H9 (cell line): ENCODE measurements around the gene ITIH2. TPM values are rescaled to one million over a fixed set of nuclear protein-coding genes. Genes with fewer than 3 reads are reported as not detected.

Experiments used
- DNase-seq: peaks from one replicate; pipeline ENCODE4 v3.0.0-alpha.2; 2017
- H2AFZ ChIP-seq: one replicate; pipeline ENCODE4 v1.6.1; 2013; ENCODE audit warnings: mild to moderate bottlenecking, low read length, control low read depth, moderate library complexity
- H2AK5ac ChIP-seq: 2 replicates; pipeline ENCODE4 v1.6.1; 2013; ENCODE audit warnings: low read length, control low read depth, mixed read lengths; ENCODE audit not compliant: insufficient read length
- H2BK120ac ChIP-seq: one replicate; pipeline ENCODE4 v1.6.1; 2013; ENCODE audit warnings: low read depth, mild to moderate bottlenecking, low read length, control low read depth, inconsistent platforms; ENCODE audit not compliant: poor library complexity, severe bottlenecking
- H2BK12ac ChIP-seq: 2 replicates; pipeline ENCODE4 v1.6.1; 2013; ENCODE audit warnings: low read length, control low read depth, mixed read lengths, low read depth; ENCODE audit not compliant: insufficient read length
- H2BK15ac ChIP-seq: 2 replicates; pipeline ENCODE4 v1.6.1; 2013; ENCODE audit warnings: low read depth, low read length, control low read depth
- H2BK20ac ChIP-seq: one replicate; pipeline ENCODE4 v1.6.1; 2013; ENCODE audit warnings: low read depth, mild to moderate bottlenecking, low read length, control low read depth, inconsistent platforms; ENCODE audit not compliant: poor library complexity, severe bottlenecking
- H2BK5ac ChIP-seq: 2 replicates; pipeline ENCODE4 v1.6.1; 2013; ENCODE audit warnings: low read length, control low read depth, mixed read lengths; ENCODE audit not compliant: insufficient read length
- H3K14ac ChIP-seq: 2 replicates; pipeline ENCODE4 v1.6.1; 2013; ENCODE audit warnings: low read length, control low read depth; ENCODE audit not compliant: insufficient read depth
- H3K18ac ChIP-seq: 2 replicates; pipeline ENCODE4 v1.6.1; 2013; ENCODE audit warnings: low read depth, mild to moderate bottlenecking, mixed read lengths, low read length, control low read depth; ENCODE audit not compliant: insufficient read length
- H3K23ac ChIP-seq: 2 replicates; pipeline ENCODE4 v1.6.1; 2013; ENCODE audit warnings: low read length, control low read depth, mixed read lengths, low read depth; ENCODE audit not compliant: insufficient read length
- H3K23me2 ChIP-seq: 2 replicates; pipeline ENCODE4 v1.6.1; 2013; ENCODE audit warnings: low read depth, mild to moderate bottlenecking, mixed read lengths, low read length, control low read depth; ENCODE audit not compliant: insufficient read length, poor library complexity, severe bottlenecking
- H3K27ac ChIP-seq: 2 replicates; pipeline ENCODE4 v1.5.1; 2013; ENCODE audit warnings: low read length, control low read depth, mixed read lengths, low read depth; ENCODE audit not compliant: insufficient read length
- H3K27me3 ChIP-seq: 2 replicates; pipeline ENCODE4 v1.6.1; 2013; ENCODE audit warnings: low read length, control low read depth, inconsistent platforms; ENCODE audit not compliant: insufficient read depth
- H3K4ac ChIP-seq: 2 replicates; pipeline ENCODE4 v1.6.1; 2013; ENCODE audit warnings: low read depth, mild to moderate bottlenecking, control low read depth, inconsistent platforms, low read length, moderate library complexity
- H3K4me1 ChIP-seq: 2 replicates; pipeline ENCODE4 v1.6.1; 2013; ENCODE audit warnings: low read length, control low read depth, inconsistent platforms; ENCODE audit not compliant: insufficient read depth
- H3K4me2 ChIP-seq: 2 replicates; pipeline ENCODE4 v1.6.1; 2013; ENCODE audit warnings: low read length, control low read depth, mixed read lengths; ENCODE audit not compliant: insufficient read length, insufficient read depth
- H3K56ac ChIP-seq: 2 replicates; pipeline ENCODE4 v1.6.1; 2013; ENCODE audit warnings: low read depth, mild to moderate bottlenecking, mixed read lengths, low read length, control low read depth; ENCODE audit not compliant: insufficient read length
- H3K79me1 ChIP-seq: 2 replicates; pipeline ENCODE4 v1.6.1; 2013; ENCODE audit warnings: low read depth, mild to moderate bottlenecking, moderate library complexity, low read length, control low read depth, inconsistent platforms; ENCODE audit not compliant: insufficient read depth, poor library complexity, severe bottlenecking
- H3K79me2 ChIP-seq: 2 replicates; pipeline ENCODE4 v1.6.1; 2013; ENCODE audit warnings: low read length, control low read depth, inconsistent platforms; ENCODE audit not compliant: insufficient read depth
- H3K9ac ChIP-seq: 2 replicates; pipeline ENCODE4 v1.6.1; 2013; ENCODE audit warnings: low read length, control low read depth, mixed read lengths; ENCODE audit not compliant: insufficient read length; ENCODE audit errors: extremely low read depth
- H3K9me3 ChIP-seq: one replicate; pipeline ENCODE4 v1.6.1; 2013; ENCODE audit warnings: low read depth, low read length, inconsistent platforms; ENCODE audit not compliant: control insufficient read depth
- H3T11ph ChIP-seq: one replicate; pipeline ENCODE4 v1.6.1; 2013; ENCODE audit warnings: mild to moderate bottlenecking, low read length, control low read depth, inconsistent platforms
- H4K20me1 ChIP-seq: one replicate; pipeline ENCODE4 v1.6.1; 2013; ENCODE audit not compliant: control insufficient read depth, insufficient read length, insufficient read depth
- H4K5ac ChIP-seq: 2 replicates; pipeline ENCODE4 v1.6.1; 2013; ENCODE audit warnings: low read depth, mild to moderate bottlenecking, mixed read lengths, low read length, control low read depth; ENCODE audit not compliant: insufficient read length
- H4K8ac ChIP-seq: replicated peaks from 2 replicates; pipeline ENCODE4 v1.6.1; 2013; ENCODE audit warnings: low read length, control low read depth, mixed read lengths, low read depth; ENCODE audit not compliant: insufficient read length
- H4K91ac ChIP-seq: 2 replicates; pipeline ENCODE4 v1.6.1; 2013; ENCODE audit warnings: low read depth, mild to moderate bottlenecking, moderate library complexity, mixed read lengths, low read length, control low read depth; ENCODE audit not compliant: insufficient read length
- H3K27ac Mint-ChIP-seq, 3 experiments: 2 replicates in 2 of 3; 3 replicates in 1 of 3; pipeline ENCODE4 v1.8.0; 2020 to 2021; ENCODE audit warnings: mixed read lengths in 3 of 3, mild to moderate bottlenecking in 1 of 3, moderate library complexity in 1 of 3
- H3K27me3 Mint-ChIP-seq: 2 replicates; pipeline ENCODE4 v1.8.0; 2021; ENCODE audit warnings: low read depth, mild to moderate bottlenecking, moderate library complexity, mixed read lengths
- H3K36me3 Mint-ChIP-seq, 3 experiments: 2 replicates in 2 of 3; 3 replicates in 1 of 3; pipeline ENCODE4 v1.8.0; 2020 to 2021; ENCODE audit warnings: low read depth in 3 of 3, mixed read lengths in 3 of 3; ENCODE audit not compliant: insufficient read depth in 1 of 3
- H3K4me1 Mint-ChIP-seq, 2 experiments: 2 replicates each; pipeline ENCODE4 v1.8.0; 2020; ENCODE audit warnings: mixed read lengths in 2 of 2
- H3K4me3 Mint-ChIP-seq, 2 experiments: 2 replicates in 1 of 2; 3 replicates in 1 of 2; pipeline ENCODE4 v1.8.0; 2020 to 2021; ENCODE audit warnings: mild to moderate bottlenecking in 2 of 2, mixed read lengths in 2 of 2, moderate library complexity in 1 of 2
- H3K9me3 Mint-ChIP-seq, 2 experiments: 2 replicates in 1 of 2; 3 replicates in 1 of 2; pipeline ENCODE4 v1.8.0; 2020; ENCODE audit warnings: mild to moderate bottlenecking in 2 of 2, mixed read lengths in 2 of 2, moderate library complexity in 1 of 2
- WGBS: extraction: QIAGEN DNeasy Blood & Tissue Kit; methylation state at CpG from one replicate; pipeline ENCODE4 v1.1.7; 2013; ENCODE audit warnings: missing lambda C conversion rate, low lambda C conversion rate, mixed read lengths; ENCODE audit not compliant: insufficient read length; ENCODE audit errors: extremely low coverage; 5-methylcytosine and 5-hydroxymethylcytosine counted together
- total RNA-seq: library from RNA; stranded (reverse); gene quantifications from 2 replicates; pipeline ENCODE4 v1.2.1, GENCODE V29; 2021
- TF ChIP-seq, protein P1 (sequence below): fragments of 200-600 bp; sonication (generic); conservative IDR thresholded peaks from 3 replicates; pipeline ENCODE4 v1.8.0; 2021; ENCODE audit warnings: antibody characterized with exemption, mild to moderate bottlenecking

The ITIH2 gene
- total RNA-seq, 1 experiment from 2014 or later, result not detected

DNA sequence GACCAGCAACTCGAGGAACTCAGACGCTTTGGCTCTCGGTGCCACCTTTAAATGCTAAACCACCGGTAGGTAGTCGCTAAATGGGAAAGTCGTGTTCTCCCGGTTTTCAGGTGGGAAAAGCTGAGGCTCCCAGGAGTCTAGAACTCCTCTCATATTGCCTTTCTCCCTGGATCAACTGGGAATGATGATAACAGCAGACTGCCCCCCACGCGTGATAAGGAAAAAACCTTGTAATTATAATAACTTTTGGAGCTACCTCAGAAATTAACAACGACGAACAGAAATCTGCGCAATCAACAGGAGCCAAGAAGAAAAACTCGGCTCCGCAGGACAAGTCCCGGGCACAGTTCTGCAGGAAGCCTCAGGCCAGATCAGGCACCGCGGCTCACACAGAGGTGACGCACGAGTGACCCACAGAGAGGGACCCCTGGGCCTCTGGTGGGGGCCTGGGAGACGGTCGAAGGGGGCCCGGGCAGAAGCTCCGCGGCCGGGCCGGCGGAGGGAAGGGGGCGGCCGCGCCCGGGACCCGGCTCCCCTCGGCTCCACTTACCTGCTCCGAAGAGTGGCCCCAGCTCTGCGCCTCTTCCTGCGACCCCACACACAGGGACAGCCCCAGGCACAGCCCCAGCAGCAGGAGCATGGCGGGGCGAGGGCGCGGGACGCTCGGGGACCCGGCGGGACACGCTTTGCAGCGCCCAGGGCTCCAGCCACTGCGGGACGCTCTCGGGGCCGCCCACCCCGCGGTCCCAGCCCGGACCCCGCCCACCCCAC, 36.7 kb upstream of the ITIH2 start, which contains the start of gene ITIH5:
Gene ITIH5, minus strand, starts transcription at position 714 of the 771 bp plus-strand sequence. Its CDS starts 74 bp downstream, at position 640.
- H4K5ac ChIP-seq, result no peak within 1 kb of the TSS
- no peak within 1 kb of the TSS for H4K8ac ChIP-seq
- H3K4me2 ChIP-seq, result peak within 1 kb of the TSS; percentile 86
- no peak within 1 kb of the TSS for H2BK20ac ChIP-seq
- no peak within 1 kb of the TSS for H2BK120ac ChIP-seq
- no CpG with 5 or more reads among the region's 54 CpGs for WGBS
- Mint-ChIP-seq H3K36me3 (no peaks in the 10 kb centered on the region), H3K4me1 (peaks cover 16 to 21% of the 10 kb centered on the region in 2 experiments), H3K9me3 (no peaks in the 10 kb centered on the region; a peak in 1 of 5 replicates), H3K27ac (peak within 1 kb of the TSS in 1 of 3 experiments; percentile 19; a peak in 1 of 7 replicates), H3K4me3 (peak within 1 kb of the TSS; percentile 71 to 95), H3K27me3 (peaks cover 62% of the 10 kb centered on the region)
- no peak within 1 kb of the TSS for H3K56ac ChIP-seq
- no peak within 1 kb of the TSS for H3K4ac ChIP-seq
- peaks cover 13% of the 10 kb centered on the region; the same call in 1 of the 2 replicates for H3K27me3 ChIP-seq
- H2BK12ac ChIP-seq, result no peak within 1 kb of the TSS
- H3K27ac ChIP-seq, result no peak within 1 kb of the TSS
- H3K9me3 ChIP-seq, result no peaks in the 10 kb centered on the region
- no peak within 1 kb of the TSS for H2AK5ac ChIP-seq
- H3K18ac ChIP-seq, result no peak within 1 kb of the TSS
- no peak within 1 kb of the TSS for H4K91ac ChIP-seq
- no peak within 1 kb of the TSS for H2AFZ ChIP-seq
- H3T11ph ChIP-seq, result no peak within 1 kb of the TSS
- peak; percentile 53 for DNase-seq
- TF ChIP-seq, protein P1, sequence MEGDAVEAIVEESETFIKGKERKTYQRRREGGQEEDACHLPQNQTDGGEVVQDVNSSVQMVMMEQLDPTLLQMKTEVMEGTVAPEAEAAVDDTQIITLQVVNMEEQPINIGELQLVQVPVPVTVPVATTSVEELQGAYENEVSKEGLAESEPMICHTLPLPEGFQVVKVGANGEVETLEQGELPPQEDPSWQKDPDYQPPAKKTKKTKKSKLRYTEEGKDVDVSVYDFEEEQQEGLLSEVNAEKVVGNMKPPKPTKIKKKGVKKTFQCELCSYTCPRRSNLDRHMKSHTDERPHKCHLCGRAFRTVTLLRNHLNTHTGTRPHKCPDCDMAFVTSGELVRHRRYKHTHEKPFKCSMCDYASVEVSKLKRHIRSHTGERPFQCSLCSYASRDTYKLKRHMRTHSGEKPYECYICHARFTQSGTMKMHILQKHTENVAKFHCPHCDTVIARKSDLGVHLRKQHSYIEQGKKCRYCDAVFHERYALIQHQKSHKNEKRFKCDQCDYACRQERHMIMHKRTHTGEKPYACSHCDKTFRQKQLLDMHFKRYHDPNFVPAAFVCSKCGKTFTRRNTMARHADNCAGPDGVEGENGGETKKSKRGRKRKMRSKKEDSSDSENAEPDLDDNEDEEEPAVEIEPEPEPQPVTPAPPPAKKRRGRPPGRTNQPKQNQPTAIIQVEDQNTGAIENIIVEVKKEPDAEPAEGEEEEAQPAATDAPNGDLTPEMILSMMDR, result no peak
- H4K20me1 ChIP-seq, result no peaks in the 10 kb centered on the region
- H3K4me1 ChIP-seq, result no peaks in the 10 kb centered on the region
- peaks cover 7% of the 10 kb centered on the region for H3K23me2 ChIP-seq
- H3K79me2 ChIP-seq, result no peaks in the 10 kb centered on the region
- no peak within 1 kb of the TSS for H3K9ac ChIP-seq
- H3K79me1 ChIP-seq, result no peaks in the 10 kb centered on the region
- no peak within 1 kb of the TSS for H2BK15ac ChIP-seq
- H2BK5ac ChIP-seq, result no peak within 1 kb of the TSS
- no peak within 1 kb of the TSS for H3K23ac ChIP-seq
- no peak within 1 kb of the TSS for H3K14ac ChIP-seq
